IPS-11a (cell line): Measurements from ENCODE around the gene SPC25.

Experiments used
- H3K4me3 ChIP-seq: one replicate; pipeline ENCODE4 v1.5.1; 2013; ENCODE audit warnings: low read depth, low read length, control low read depth

The SPC25 gene

GRCh38 chr2:168849610-168850009, 40.6 kb downstream of the SPC25 start:
- H3K4me3 ChIP-seq, result no peak overlapping the region

GRCh38 chr2:168848225-168848624, 42.0 kb downstream of the SPC25 start:
- H3K4me3 ChIP-seq, result no peak overlapping the region

- no peak overlapping the region for H3K4me3 ChIP-seq
Observed at GRCh38 chr2:168843253-168843652, 47.0 kb downstream of the SPC25 start.

GRCh38 chr2:168841445-168841844, 48.8 kb downstream of the SPC25 start:
- H3K4me3 ChIP-seq, result no peak overlapping the region

- H3K4me3 ChIP-seq, result no peak overlapping the region
Observed at GRCh38 chr2:168835969-168836368, 54.3 kb downstream of the SPC25 start.

- H3K4me3 ChIP-seq, result no peak overlapping the region
Observed at GRCh38 chr2:168831662-168832061, 58.6 kb downstream of the SPC25 start.

GRCh38 chr2:168830958-168831357, 59.3 kb downstream of the SPC25 start:
- H3K4me3 ChIP-seq, result no peak overlapping the region

- no peak overlapping the region for H3K4me3 ChIP-seq
Observed at GRCh38 chr2:168825126-168825525, 65.1 kb downstream of the SPC25 start.

- H3K4me3 ChIP-seq, result no peak overlapping the region
Observed at GRCh38 chr2:168821992-168822391, 68.2 kb downstream of the SPC25 start.

GRCh38 chr2:168821577-168821976, 68.7 kb downstream of the SPC25 start:
- H3K4me3 ChIP-seq, result no peak overlapping the region
